Fibroblast of the aortic adventitia (primary cell): ENCODE measurements around the gene ZSCAN18. TPM values are rescaled to one million over a fixed set of nuclear protein-coding genes. Genes with fewer than 3 reads are reported as not detected.
"Not testable (repeated sequence)": the region's sequence is repeated elsewhere in the genome, so short reads cannot be mapped to it uniquely, and the experiment has no call there.

ENCODE experiments used
- DNase-seq: peaks from one replicate; pipeline ENCODE4 v3.0.0-alpha.2; 2010; ENCODE audit warnings: low read depth
- H3K4me3 ChIP-seq: 2 replicates; pipeline ENCODE4 v1.5.1; 2011; ENCODE audit warnings: low read depth, mild to moderate bottlenecking, control low read depth, low read length, moderate library complexity
- total RNA-seq: library from RNA; depleted of rRNA; stranded (reverse); fragments of >200 nt; gene quantifications from 2 replicates; pipeline ENCODE4 v1.2.3, GENCODE V29; 2012; ENCODE audit warnings: low replicate concordance
- TF ChIP-seq, protein P1 (sequence below): IDR thresholded peaks from 2 replicates; pipeline ENCODE4 v1.5.1; 2011; ENCODE audit warnings: mild to moderate bottlenecking, low read length, control low read depth, inconsistent platforms; ENCODE audit not compliant: insufficient read depth

Gene ZSCAN18, protein sequence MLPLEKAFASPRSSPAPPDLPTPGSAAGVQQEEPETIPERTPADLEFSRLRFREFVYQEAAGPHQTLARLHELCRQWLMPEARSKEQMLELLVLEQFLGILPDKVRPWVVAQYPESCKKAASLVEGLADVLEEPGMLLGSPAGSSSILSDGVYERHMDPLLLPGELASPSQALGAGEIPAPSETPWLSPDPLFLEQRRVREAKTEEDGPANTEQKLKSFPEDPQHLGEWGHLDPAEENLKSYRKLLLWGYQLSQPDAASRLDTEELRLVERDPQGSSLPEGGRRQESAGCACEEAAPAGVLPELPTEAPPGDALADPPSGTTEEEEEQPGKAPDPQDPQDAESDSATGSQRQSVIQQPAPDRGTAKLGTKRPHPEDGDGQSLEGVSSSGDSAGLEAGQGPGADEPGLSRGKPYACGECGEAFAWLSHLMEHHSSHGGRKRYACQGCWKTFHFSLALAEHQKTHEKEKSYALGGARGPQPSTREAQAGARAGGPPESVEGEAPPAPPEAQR
- total RNA-seq = 7.6 and 50.7 TPM in 2 replicates

DNA sequence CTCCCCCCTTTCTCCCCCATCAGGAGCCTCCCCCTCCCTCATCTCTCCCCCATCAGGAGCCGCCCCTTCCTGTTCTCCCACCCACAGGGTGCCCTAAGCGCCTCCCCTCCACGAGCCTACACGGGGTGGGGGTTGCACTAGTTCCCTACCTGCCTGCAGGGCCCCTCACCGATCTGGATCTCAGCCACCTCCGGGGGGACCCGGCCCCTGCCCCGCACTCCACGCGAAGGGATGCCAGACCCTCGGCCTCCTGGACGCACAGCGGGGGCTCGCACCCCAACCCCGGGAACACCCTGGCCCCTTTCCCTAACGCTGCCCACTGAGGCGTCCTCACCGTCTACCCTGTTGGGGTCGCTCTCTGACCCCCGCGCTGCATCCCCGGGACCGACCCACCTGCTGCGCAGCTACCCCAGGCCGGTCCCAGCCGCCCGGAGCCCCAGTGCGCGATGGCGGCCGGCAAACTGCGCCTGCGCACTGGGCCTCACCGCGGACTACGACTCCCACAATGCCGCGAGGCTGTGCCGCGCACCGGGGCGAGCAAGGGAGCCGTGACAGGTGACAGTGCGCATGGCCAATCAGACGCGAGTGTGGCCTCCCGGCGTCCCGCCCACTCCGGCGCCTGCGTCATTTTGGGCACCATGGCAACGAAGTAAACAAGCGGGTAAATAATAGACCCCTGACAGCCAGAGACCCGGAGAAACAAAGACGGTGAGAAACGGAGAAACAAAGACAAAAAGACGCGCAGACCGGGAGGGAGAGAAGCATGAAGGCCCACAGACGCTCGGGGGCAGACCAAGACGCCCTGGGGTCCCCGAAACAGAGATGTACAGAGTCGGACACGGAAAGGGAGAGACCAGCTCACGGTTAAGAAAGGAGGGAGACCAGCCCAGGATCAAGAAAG, at the start of gene ZSCAN18:
TSS of gene ZSCAN18 (minus strand) at position 451 of the 901 bp plus-strand sequence. CDS start 7,964 bp downstream, outside the sequence.
- TF ChIP-seq, protein P1, sequence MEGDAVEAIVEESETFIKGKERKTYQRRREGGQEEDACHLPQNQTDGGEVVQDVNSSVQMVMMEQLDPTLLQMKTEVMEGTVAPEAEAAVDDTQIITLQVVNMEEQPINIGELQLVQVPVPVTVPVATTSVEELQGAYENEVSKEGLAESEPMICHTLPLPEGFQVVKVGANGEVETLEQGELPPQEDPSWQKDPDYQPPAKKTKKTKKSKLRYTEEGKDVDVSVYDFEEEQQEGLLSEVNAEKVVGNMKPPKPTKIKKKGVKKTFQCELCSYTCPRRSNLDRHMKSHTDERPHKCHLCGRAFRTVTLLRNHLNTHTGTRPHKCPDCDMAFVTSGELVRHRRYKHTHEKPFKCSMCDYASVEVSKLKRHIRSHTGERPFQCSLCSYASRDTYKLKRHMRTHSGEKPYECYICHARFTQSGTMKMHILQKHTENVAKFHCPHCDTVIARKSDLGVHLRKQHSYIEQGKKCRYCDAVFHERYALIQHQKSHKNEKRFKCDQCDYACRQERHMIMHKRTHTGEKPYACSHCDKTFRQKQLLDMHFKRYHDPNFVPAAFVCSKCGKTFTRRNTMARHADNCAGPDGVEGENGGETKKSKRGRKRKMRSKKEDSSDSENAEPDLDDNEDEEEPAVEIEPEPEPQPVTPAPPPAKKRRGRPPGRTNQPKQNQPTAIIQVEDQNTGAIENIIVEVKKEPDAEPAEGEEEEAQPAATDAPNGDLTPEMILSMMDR = no peak
- H3K4me3 ChIP-seq = peak within 1 kb of the TSS; percentile 79
- DNase-seq = peak; percentile 91

DNA sequence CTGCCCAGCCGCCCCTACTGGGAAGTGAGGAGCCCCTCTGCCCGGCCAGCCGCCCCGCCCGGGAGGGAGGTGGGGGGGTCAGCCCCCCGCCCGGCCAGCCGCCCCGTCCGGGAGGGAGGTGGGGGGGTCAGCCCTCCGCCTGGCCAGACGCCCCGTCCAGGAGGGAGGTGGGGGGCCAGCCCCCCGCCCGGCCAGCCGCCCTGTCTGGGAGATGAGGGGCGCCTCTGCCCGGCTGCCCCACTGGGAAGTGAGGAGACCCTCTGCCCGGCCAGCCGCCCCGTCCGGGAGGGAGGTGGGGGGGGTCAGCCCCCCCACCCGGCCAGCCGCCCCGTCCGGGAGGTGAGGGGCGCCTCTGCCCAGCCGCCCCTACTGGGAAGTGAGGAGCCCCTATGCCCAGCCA, 49.4 kb upstream of the ZSCAN18 start:
- DNase-seq, H3K4me3 ChIP-seq: not testable (repeated sequence)

DNA sequence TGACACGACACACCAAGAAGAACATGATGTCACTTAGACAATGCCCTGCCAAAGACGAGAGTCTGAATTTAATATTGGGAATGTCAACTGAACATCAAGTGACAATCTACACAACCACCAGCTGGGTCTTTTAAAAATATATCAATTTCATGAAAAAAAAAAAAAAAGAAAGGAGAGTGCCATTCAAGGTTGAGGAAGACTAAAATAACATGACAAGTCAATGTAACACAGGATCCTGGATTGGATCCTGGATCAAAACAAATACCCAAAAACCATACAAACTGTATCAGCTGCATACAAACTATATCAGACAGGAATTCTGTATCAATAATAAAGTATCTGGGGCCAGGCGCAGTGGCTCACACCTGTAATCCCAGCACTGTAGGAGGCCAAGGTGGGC, 47.8 kb upstream of the ZSCAN18 start:
- TF ChIP-seq, protein P1 = no peak
- no peak for DNase-seq
- no peak overlapping the region for H3K4me3 ChIP-seq

DNA sequence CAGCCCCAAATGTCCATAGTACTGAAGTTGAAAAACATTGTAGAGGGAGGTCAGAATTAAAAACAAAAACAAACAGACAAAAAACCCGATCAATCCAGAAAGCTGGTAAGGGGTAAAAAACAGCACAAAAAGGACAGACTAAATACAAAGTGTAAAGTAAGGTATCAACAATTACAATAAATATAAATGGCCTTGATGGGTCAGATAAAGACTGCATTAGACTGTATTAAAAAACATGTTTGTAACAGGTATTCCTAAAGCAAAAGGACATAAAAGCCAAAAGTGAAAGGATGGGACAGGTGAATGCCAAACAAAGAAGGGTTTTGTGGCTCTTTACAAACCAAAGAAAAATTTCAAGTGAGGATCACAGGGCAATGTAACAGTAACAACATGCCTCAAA, 36.2 kb upstream of the ZSCAN18 start:
- no peak for DNase-seq
- no peak overlapping the region for H3K4me3 ChIP-seq
- TF ChIP-seq, protein P1 = no peak

DNA sequence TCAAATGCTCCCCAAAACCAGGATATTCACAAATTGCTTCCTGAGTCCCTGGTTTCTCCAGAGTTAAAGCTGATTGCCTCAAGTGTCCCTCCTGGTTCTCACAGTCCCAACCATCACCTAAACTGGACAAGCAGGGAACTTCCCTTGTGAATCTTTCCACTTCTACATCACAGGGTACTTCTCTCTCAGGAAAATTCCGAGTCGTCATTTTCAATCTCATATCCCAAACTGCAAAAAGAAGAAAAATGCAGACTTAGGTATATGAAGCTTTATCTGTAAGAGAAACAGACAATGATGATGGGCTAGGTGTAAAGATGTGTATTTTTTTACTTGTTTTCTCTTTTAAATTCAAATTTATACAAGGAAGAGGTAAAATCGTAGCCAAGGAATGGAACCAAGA, 31.3 kb upstream of the ZSCAN18 start:
- DNase-seq = no peak
- no peak overlapping the region for H3K4me3 ChIP-seq
- TF ChIP-seq, protein P1 = no peak

DNA sequence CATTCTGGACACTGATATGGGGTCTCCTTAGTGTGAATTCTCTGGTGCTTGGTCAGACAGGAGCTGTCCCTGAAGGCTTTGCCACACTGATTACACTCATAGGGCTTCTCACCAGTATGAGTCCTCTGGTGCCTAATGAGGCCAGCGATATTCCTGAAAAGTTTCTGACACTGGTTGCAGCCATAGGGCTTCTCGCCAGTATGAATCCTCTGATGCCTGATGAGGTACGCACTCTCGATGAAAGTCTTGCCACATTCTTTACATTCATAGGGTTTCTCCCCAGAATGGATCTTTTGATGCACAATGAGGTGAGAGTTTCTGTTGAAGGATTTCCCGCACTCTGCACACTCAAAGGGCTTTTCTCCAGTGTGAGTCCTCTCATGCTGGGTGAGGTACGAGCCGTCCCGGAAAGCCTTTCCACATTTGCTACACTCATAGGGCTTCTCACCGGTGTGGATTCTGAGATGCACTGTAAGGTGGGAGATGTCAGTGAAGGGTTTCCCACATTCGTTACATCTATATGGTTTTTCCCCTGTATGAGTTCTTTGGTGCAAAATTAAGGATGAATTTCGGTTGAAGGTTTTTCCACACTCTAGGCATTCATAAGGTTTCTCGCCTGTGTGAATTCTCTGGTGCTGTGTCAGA, 30.1 kb upstream of the ZSCAN18 start:
- H3K4me3 ChIP-seq = no peak overlapping the region
- TF ChIP-seq, protein P1 = no peak
- DNase-seq = no peak
